GM19099 (cell line): ENCODE results near the gene CASP7.

Experiments
- POLR2A ChIP-seq: IDR thresholded peaks from 3 replicates; pipeline ENCODE4 v1.6.1; 2011; ENCODE audit warnings: low read depth; ENCODE audit not compliant: insufficient read length; ENCODE audit errors: extremely low read depth

CASP7 gene

GRCh38 chr10:113718969-113719822, 39.5 kb downstream of the CASP7 start:
- TF ChIP-seq POLR2A: no peak

- TF ChIP-seq POLR2A: no peak
Observed at GRCh38 chr10:113720386-113720785, 40.7 kb downstream of the CASP7 start.

DNA sequence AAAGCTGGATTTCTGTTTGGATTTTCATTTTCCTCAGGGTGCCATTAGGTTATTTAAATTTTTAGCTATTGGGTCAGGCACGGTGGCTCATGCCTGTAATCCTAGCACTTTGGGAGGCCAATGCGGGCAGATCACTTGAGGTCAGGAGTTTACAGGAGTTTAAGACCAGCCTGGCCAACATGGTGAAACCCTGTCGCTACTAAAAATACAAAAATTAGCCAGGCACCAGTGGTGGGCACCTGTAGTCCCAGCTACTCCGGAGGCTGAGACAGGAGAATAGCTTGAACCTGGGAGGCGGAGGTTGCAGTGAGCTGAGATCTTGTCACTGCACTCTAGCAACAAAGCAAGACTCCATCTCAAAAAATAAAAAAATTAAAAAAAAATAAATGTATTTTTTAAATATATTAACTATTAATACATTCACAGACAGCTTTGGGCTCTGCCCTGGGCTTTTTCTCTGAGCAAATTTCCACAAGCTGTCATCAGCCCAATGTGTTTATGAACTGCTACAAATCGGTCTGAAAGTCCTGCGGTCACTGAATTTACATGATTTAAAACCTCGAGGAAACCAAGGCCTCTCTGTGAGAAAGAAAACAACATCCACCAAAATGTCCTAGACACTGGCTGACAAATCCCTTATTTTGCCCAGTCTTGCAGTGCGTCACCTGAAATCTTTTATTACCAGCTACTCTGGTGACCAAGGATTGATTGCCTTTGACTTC, 52.6 kb downstream of the CASP7 start:
- no peak for TF ChIP-seq POLR2A

- TF ChIP-seq POLR2A: no peak
Observed at GRCh38 chr10:113732966-113733365, 53.3 kb downstream of the CASP7 start.

DNA sequence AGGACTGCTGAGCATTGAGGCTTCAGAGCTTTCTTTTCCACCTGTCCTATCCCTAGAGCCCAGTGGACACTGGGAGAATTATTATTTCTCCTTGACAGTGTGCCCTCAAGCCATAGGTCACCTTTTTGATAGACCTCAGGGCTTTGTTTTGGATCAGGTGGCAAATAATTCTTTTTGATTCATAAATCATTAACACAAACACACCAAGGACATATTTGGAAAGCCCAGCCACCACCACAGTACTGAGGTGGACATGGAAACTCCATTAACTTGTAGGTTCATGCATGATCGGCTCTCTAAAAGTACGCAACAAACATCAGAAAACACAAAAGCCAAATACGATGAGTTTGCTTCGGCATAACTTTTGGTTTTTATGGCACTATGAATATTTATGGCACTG, 53.9 kb downstream of the CASP7 start:
- no peak for TF ChIP-seq POLR2A

DNA sequence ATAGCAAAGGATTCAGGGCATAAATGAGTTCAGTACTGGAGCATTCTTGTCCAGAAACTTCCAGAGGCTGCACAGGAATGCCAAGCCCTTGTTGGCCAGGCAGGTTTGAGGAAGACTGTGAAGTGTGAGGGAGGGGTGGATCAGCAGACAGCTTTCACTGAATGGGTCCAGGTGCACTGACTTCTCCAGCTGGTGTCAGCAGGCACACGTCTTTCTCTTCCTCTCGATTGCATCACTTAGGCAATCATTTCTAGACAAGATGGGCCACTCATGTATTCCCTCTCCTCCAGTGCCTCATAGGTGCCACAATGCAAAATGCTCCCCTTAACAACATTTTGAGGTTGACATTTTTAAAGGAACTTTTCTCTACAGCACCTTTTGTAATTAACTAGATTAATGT, 56.2 kb downstream of the CASP7 start:
- TF ChIP-seq POLR2A: no peak

DNA sequence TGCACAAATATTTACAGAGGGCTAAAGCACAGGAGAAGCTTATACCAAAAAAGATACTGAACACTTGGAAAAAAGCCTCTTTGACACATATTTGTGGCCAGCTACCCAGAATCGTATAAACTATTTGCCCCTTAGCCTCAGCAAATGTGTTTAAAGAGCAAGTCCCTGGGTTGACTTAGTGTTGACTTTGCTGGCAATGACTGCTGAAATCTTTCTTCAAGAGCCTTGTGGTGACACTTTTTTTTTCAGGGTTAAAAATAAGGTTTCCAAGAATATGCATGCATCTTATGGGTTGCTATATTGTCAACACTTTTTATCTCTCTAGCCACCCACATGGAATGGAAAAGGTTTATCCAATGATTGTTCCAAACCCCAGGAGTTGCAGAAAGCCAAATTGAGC, 56.9 kb downstream of the CASP7 start:
- no peak for TF ChIP-seq POLR2A

DNA sequence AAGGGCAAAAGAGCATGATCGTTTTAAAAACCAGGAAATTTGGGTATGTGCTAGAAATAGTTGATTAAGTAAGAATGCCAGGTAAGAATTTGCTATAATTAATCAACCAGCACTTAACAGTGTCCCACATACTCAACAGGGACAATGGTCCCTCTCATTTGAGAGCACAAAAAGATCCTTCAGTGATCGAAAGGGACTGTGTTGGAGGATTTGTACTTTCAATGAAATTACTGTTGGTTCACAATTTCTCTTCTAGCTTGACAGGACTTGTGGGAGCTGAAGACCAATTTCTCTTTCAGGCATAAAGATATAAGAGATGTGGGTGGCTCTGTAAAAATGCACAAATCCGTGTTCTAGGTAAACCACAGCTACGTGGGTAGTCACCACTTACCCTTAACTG, 59.3 kb downstream of the CASP7 start:
- TF ChIP-seq POLR2A: no peak

- TF ChIP-seq POLR2A: no peak
Observed at GRCh38 chr10:113739577-113739976, 59.9 kb downstream of the CASP7 start.

DNA sequence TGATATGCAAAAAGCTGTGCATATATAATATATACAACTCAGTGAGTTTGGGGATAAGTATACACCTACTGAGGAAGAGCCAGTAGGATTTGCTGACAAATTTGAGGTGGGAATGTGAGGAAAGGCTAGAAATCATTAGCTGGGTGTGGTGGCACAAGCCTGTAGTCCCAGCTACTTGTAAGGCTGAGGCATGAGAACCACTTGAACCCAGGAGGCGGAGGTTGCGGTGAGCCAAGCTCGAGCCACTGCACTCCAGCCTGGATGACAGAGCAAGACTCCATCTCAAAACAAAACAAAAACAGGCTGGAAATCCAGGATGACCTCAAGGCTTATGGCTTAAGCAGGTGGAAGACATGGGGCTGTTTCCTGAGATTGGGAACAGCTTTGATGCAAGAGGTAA, 61.1 kb downstream of the CASP7 start:
- no peak for TF ChIP-seq POLR2A

DNA sequence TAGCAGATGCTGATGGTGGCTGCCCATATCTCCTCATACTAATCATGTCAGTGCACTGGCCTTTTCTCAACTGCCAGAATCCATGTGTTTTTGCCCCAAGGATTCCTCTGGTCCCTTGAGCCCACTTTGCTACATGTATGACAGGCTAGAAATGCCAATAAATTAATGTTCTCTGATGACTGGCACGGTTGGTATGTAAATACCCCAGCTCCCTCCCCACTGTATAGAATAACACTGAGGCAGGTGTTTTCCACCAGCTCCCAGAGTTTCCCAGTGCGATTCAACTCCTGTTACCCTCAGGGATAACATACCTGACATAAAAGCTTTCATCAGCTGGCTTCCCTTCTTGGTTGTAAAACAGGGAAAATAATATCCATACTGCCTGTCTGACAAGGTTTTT, 62.8 kb downstream of the CASP7 start:
- TF ChIP-seq POLR2A: no peak

GRCh38 chr10:113743594-113743993, 63.9 kb downstream of the CASP7 start:
- no peak for TF ChIP-seq POLR2A

DNA sequence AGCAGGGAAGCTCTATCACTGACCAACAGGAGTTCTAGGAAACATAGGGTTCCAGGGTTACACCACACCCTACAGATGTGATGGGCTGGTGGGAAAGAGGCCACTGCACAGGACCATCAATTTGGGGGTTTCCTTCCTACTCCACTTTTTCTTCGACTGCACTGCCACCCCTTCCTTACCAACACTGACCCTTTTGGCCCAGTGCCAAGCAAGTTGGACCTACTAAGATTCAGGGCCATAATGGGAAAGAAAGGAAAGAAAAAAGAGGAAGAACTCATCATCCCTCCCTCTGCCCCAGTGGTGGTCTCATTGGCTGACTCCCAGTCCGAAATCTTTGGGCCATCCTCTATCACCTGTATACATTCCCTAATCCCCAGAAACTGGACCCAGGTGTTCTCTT, 65.7 kb downstream of the CASP7 start:
- no peak for TF ChIP-seq POLR2A

DNA sequence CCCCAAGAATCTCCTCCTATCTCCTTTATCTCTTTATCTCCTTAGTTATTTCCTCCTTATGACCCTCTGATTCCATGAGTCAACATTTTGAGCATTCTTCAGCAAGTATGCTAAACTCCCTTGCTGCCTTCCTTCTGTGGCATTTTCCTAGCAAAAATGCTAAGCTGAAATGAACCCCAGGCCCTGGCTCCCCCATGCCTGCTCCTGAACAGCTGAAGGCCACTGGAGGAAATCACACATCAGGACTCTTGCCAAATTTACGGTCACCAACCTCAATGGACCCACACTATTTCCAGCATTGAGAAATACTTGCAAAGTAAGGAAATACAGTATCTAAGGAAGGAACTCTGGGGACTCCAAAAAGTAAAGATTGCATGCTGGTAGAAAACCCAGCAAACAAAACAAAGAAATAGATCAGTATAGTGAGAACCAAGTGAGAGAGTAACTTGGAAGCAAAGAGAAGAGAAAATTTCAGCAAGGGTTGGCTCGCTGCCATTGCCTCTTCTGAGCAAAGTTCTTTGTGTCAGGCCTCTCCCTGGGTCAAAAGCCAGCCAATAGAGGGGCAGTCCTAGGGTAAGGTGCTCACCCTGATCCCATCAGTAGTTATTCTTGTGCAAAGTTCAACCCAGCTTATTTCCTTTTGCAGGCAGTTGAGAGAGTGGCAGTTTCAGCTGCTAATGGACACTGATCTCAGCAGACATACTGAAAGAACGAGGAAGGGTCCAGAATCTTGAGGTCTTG, 66.7 kb downstream of the CASP7 start:
- TF ChIP-seq POLR2A: no peak

DNA sequence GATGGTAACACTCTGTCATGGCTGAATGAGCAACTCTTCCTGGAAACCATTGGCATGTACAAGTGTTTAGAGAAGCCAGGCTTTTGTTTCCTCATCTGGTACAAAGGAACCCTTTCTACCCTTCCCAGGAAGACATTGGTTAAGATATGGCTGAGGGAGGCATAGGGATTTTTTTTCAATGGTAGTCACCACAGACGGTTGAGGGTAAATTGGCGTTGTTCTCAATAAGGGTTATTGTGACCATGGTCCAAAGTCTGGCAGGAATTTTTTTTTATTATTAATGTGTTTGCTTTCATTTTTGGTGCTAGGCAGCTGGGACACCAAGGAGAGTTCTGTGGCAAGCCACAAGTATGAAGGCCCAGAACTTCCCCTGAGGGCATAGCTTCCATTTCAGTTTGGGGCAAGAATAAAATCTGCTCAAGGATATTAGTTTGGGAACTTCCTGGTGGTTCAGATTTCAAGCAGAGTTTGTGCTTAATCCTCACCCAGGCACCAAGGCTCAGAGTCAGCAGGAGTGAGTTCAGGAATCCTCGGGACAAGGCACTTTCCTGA, 71.5 kb downstream of the CASP7 start, which contains the start of gene PLEKHS1:
TSS of gene PLEKHS1 (plus strand) at position 502 of the 552 bp plus-strand sequence. CDS start 3,596 bp downstream, outside the sequence.
- TF ChIP-seq POLR2A: no peak
